Measurements from ENCODE around the gene HSP90AB1.

DNA sequence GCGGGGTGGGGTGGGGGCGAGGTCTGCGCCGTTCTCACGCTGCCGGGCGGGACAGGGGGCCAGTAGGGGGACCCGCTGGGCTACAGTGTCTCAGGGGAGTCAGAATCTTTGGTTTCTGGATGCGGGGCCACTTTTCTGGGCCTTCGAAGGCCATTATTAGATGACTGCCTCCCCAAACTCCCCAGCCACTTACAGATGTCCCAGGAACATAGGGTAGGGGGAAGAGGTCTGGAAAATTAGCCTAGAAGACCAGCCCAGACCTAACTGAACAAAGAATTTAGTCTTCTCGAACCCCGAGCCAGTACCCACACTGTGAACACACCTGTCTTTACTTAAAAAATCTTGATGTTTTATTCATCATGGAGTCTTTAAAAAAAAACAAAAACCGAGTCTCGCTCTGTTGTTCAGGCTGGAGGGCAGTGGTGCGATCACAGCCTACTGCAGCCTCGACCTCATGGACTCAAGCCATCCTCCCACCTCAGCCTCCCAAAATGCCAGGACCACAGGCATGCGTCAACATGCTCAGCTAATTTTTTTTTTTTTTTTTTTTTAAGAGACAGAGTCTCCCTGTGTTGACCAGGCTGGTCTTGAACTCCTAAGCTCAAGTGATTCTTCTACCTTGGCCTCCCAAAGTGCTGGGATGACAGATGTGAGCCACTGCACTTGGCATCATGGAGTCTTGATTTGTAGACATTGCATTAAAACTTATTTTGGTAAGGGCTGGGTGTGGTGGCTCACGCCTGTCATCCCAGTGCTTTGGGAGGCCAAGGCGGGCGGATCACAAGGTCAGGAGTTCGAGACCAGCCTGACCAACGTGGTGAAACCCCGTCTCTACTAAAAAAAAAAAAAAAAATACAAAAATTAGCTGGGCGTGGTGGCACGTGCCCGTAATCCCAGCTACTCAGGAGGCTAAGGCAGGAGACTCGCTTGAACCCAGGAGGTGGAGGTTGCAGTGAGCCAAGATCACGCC is 26.8 kb upstream of the HSP90AB1 start:
- TF ChIP-seq POLR2AphosphoS5 (IDR thresholded peaks at IDR 0.05; ENCODE audit: low read depth) (no peak), GABPA (IDR thresholded peaks at IDR 0.05; ENCODE audit: low read depth) (no peak), SPI1 (IDR thresholded peaks at IDR 0.05; ENCODE audit: borderline replicate concordance, low read depth) (no peak)
- TF ChIP-seq, protein P1, sequence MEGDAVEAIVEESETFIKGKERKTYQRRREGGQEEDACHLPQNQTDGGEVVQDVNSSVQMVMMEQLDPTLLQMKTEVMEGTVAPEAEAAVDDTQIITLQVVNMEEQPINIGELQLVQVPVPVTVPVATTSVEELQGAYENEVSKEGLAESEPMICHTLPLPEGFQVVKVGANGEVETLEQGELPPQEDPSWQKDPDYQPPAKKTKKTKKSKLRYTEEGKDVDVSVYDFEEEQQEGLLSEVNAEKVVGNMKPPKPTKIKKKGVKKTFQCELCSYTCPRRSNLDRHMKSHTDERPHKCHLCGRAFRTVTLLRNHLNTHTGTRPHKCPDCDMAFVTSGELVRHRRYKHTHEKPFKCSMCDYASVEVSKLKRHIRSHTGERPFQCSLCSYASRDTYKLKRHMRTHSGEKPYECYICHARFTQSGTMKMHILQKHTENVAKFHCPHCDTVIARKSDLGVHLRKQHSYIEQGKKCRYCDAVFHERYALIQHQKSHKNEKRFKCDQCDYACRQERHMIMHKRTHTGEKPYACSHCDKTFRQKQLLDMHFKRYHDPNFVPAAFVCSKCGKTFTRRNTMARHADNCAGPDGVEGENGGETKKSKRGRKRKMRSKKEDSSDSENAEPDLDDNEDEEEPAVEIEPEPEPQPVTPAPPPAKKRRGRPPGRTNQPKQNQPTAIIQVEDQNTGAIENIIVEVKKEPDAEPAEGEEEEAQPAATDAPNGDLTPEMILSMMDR (IDR thresholded peaks at IDR 0.05; ENCODE audit: insufficient read depth, low read length), result no peak
- TF ChIP-seq, protein P2, sequence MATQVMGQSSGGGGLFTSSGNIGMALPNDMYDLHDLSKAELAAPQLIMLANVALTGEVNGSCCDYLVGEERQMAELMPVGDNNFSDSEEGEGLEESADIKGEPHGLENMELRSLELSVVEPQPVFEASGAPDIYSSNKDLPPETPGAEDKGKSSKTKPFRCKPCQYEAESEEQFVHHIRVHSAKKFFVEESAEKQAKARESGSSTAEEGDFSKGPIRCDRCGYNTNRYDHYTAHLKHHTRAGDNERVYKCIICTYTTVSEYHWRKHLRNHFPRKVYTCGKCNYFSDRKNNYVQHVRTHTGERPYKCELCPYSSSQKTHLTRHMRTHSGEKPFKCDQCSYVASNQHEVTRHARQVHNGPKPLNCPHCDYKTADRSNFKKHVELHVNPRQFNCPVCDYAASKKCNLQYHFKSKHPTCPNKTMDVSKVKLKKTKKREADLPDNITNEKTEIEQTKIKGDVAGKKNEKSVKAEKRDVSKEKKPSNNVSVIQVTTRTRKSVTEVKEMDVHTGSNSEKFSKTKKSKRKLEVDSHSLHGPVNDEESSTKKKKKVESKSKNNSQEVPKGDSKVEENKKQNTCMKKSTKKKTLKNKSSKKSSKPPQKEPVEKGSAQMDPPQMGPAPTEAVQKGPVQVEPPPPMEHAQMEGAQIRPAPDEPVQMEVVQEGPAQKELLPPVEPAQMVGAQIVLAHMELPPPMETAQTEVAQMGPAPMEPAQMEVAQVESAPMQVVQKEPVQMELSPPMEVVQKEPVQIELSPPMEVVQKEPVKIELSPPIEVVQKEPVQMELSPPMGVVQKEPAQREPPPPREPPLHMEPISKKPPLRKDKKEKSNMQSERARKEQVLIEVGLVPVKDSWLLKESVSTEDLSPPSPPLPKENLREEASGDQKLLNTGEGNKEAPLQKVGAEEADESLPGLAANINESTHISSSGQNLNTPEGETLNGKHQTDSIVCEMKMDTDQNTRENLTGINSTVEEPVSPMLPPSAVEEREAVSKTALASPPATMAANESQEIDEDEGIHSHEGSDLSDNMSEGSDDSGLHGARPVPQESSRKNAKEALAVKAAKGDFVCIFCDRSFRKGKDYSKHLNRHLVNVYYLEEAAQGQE (IDR thresholded peaks at IDR 0.05; ENCODE audit: insufficient replicate concordance, low read depth), result no peak
